MCF 10A (cell line): Measurements from ENCODE around the gene AGBL4. TPM values are rescaled to one million over a fixed set of nuclear protein-coding genes. Genes with fewer than 3 reads are reported as not detected.

Source experiments
- BruUV-seq: library from RNA; stranded (reverse); fragments of 400-500 nt; replicated peaks from 2 replicates; lab custom pipeline; 2021; lab: Mats Ljungman, UMichigan
- CTCF ChIA-PET: fragments of 300-600 bp; sonication (Branson Sonifier 250); formaldehyde crosslinking; extraction: SDS; loops from one replicate; lab custom pipeline; 2021; ENCODE audit warnings: antibody characterized with exemption, inconsistent platforms; lab: Yijun Ruan, JAX
- POLR2A ChIA-PET: fragments of 300-600, 350-650 bp; sonication (Branson Sonifier 250); formaldehyde crosslinking; extraction: SDS; loops from one replicate; lab custom pipeline; 2020; ENCODE audit warnings: antibody characterized with exemption, inconsistent platforms; lab: Yijun Ruan, JAX
- DNase-seq: peaks from one replicate; pipeline ENCODE4 v3.0.0-alpha.2; 2018; ENCODE audit not compliant: unreplicated experiment
- H3K27ac Mint-ChIP-seq: one replicate; pipeline ENCODE4 v1.8.0; 2022; ENCODE audit warnings: mild to moderate bottlenecking, low read depth, mixed read lengths; ENCODE audit not compliant: unreplicated experiment
- H3K27me3 Mint-ChIP-seq: one replicate; pipeline ENCODE4 v1.8.0; 2022; ENCODE audit warnings: mixed read lengths; ENCODE audit not compliant: insufficient read depth, unreplicated experiment
- H3K36me3 Mint-ChIP-seq: one replicate; pipeline ENCODE4 v1.8.0; 2022; ENCODE audit warnings: mild to moderate bottlenecking, moderate library complexity, mixed read lengths; ENCODE audit not compliant: insufficient read depth, unreplicated experiment
- H3K4me1 Mint-ChIP-seq: one replicate; pipeline ENCODE4 v1.8.0; 2022; ENCODE audit warnings: mixed read lengths; ENCODE audit not compliant: insufficient read depth, unreplicated experiment
- H3K4me3 Mint-ChIP-seq: one replicate; pipeline ENCODE4 v1.8.0; 2022; ENCODE audit warnings: mild to moderate bottlenecking, moderate library complexity, mixed read lengths; ENCODE audit not compliant: unreplicated experiment
- H3K9me3 Mint-ChIP-seq: one replicate; pipeline ENCODE4 v1.8.0; 2022; ENCODE audit warnings: mixed read lengths; ENCODE audit not compliant: unreplicated experiment
- intact Hi-C: fragments of 100-400 bp; cut with micrococcal nuclease; formaldehyde crosslinking; loops from 2 replicates; pipeline ENCODE4 v1.14.1; 2022
- total RNA-seq: library from RNA; stranded (reverse); gene quantifications from 2 replicates; pipeline ENCODE4 v1.2.3, GENCODE V29; 2022
- TF ChIP-seq, protein P1 (sequence below): fragments of 200-600 bp; IDR thresholded peaks from one replicate; pipeline ENCODE4 v1.8.0; 2022; ENCODE audit warnings: antibody characterized with exemption, mild to moderate bottlenecking; ENCODE audit not compliant: unreplicated experiment

The AGBL4 gene
- total RNA-seq, 1 experiment from 2014 or later = not detected

DNA sequence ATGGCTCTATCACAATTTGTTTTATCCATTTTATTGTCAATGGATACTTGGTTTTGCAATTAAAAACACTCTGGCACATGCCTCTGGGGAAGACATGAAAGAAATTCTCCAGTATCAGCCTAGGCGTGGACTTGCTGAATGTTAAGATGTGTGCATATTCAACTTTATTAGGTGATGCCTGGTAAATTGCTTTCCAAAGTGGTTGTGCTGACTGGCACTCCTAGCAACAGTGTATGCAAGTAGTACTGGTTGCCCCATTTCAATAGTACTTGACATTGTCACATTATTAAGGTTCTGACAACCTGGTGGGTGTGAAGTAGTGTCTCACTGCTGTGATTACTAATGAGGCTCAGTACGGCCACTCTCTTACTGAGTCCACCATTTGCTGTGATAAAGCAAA lies 1295.2 kb downstream of the AGBL4 start:
- H3K27ac Mint-ChIP-seq = no peak overlapping the region
- H3K27me3 Mint-ChIP-seq = peaks cover 7% of the 10 kb centered on the region
- H3K4me3 Mint-ChIP-seq = no peak overlapping the region
- BruUV-seq = no TSS peak
- H3K4me1 Mint-ChIP-seq = no peaks in the 10 kb centered on the region
- no peaks in the 10 kb centered on the region for H3K9me3 Mint-ChIP-seq
- intact Hi-C loops = no loop called here
- no peaks in the 10 kb centered on the region for H3K36me3 Mint-ChIP-seq
- ChIA-PET CTCF (interaction anchor here (0.5 to 1.0 kb wide), 2 partner anchors 8 to 902 kb away, joined by 3 to 4 read pairs; no protein-coding TSS in a partner anchor), POLR2A (no interaction called here)
- TF ChIP-seq, protein P1, sequence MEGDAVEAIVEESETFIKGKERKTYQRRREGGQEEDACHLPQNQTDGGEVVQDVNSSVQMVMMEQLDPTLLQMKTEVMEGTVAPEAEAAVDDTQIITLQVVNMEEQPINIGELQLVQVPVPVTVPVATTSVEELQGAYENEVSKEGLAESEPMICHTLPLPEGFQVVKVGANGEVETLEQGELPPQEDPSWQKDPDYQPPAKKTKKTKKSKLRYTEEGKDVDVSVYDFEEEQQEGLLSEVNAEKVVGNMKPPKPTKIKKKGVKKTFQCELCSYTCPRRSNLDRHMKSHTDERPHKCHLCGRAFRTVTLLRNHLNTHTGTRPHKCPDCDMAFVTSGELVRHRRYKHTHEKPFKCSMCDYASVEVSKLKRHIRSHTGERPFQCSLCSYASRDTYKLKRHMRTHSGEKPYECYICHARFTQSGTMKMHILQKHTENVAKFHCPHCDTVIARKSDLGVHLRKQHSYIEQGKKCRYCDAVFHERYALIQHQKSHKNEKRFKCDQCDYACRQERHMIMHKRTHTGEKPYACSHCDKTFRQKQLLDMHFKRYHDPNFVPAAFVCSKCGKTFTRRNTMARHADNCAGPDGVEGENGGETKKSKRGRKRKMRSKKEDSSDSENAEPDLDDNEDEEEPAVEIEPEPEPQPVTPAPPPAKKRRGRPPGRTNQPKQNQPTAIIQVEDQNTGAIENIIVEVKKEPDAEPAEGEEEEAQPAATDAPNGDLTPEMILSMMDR = no peak
- no peak for DNase-seq

DNA sequence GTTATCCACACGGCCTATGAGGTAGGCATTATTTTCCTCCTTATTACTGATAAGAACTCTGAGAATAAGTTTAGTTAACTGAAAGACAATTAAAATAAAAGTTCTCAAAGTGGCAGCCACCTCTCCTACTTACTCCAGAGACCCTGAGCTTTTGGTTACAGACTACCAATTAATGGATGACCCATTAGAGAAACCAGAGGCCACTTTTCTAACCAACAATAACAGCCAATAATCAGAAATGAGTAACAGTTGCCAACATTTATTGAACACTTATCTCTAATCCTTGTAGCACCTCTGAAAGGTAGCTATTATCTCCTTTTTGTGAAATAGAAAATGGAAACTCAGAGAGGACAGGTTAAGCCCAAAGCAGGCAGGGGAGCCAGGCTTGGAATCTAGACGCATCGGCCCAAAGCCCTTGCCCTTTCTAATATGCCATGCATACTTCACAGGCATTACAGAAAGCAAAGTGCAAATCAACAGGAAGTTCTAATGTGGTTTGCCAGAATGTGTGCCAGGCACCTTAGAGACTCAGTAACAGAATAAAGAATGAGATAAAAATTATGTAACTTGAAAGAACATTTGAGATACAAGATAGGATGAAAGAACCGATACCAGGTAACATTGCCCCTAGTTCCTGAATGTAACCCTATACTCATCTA lies 1297.1 kb downstream of the AGBL4 start:
- Mint-ChIP-seq H3K4me3 (no peak overlapping the region), H3K36me3 (peaks cover 1% of the 10 kb centered on the region), H3K4me1 (no peaks in the 10 kb centered on the region), H3K9me3 (no peaks in the 10 kb centered on the region), H3K27me3 (peaks cover 19% of the 10 kb centered on the region), H3K27ac (no peak overlapping the region)
- ChIA-PET CTCF (interaction anchor here (0.6 to 1.0 kb wide), 4 partner anchors 18 to 196 kb away, joined by 3 to 5 read pairs (median 4); no protein-coding TSS in a partner anchor), POLR2A (no interaction called here)
- TF ChIP-seq, protein P1 = no peak
- DNase-seq = no peak
- BruUV-seq = no TSS peak
- intact Hi-C loops = no loop called here

DNA sequence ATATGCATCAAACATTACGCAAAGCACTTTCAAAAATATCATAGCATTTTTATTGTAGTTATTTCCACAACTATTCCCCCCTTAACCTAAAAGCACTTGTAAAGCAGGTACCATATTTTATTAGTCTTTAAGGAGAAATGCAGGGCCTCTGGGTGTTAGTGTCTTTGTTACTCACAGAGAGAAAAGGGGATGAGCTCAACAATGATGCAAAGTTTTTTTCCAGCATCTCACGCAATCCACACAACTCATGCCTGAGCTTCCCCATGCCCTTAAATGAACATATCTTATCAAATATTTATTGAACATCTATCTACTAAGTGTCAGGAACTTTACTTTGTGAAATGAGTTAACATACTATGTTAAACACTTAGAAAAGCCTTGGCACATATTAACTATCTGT lies 1297.6 kb downstream of the AGBL4 start:
- no peaks in the 10 kb centered on the region for H3K9me3 Mint-ChIP-seq
- no peak overlapping the region for H3K4me3 Mint-ChIP-seq
- H3K4me1 Mint-ChIP-seq = no peaks in the 10 kb centered on the region
- ChIA-PET POLR2A (no interaction called here), CTCF (interaction anchor here (0.6 to 1.0 kb wide), 4 partner anchors 18 to 195 kb away, joined by 3 to 5 read pairs (median 4); no protein-coding TSS in a partner anchor)
- peaks cover 19% of the 10 kb centered on the region for H3K27me3 Mint-ChIP-seq
- peaks cover 5% of the 10 kb centered on the region for H3K36me3 Mint-ChIP-seq
- intact Hi-C loops = no loop called here
- no peak overlapping the region for H3K27ac Mint-ChIP-seq
- no TSS peak for BruUV-seq
- no peak for DNase-seq
- TF ChIP-seq, protein P1 = no peak

DNA sequence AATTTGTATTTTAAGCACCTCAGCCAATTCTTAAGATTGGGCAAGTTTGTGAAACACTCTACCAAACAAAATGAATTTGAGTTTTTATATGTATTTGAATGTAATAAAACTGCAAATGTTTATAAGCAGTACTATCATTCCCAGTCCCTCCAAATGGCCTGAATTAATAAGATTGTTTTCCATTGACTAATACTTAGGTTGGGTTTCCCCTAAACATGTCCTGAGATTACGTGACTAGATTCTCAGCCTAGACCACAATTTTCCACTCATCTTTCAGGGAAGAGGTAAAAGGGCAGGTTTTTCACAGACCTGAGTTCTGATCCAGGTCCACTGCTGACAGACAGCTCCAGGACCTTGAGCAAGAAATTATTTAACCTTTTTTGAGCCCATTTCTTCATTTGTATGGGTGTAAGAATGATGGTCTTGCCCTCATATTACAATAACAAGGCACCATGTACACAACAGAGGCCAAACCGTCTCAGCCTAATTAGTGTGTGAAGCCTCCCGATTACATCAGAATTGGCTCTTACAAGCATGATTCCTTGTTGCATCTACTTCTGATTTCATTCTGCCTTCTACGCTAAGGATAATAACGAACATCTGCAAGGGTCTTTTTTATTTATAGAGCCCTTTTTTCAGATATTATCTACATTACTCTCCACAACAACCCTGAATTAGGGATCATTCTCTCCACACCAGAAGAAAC lies 1298.3 kb downstream of the AGBL4 start:
- ChIA-PET POLR2A (no interaction called here), CTCF (interaction anchor here (1.0 kb wide), 1 partner anchor 29 kb away, joined by 5 read pairs; no protein-coding TSS in a partner anchor)
- Mint-ChIP-seq H3K4me1 (no peaks in the 10 kb centered on the region), H3K36me3 (peaks cover 5% of the 10 kb centered on the region), H3K27ac (no peak overlapping the region), H3K9me3 (no peaks in the 10 kb centered on the region), H3K4me3 (no peak overlapping the region), H3K27me3 (peaks cover 19% of the 10 kb centered on the region)
- TF ChIP-seq, protein P1 = no peak
- intact Hi-C loops = no loop called here
- BruUV-seq = no TSS peak
- no peak for DNase-seq
